K562 (cell line): ENCODE results near the gene ILK. TPM values are rescaled to one million over a fixed set of nuclear protein-coding genes. Genes with fewer than 3 reads are reported as not detected.
A peak's percentile ranks its signal among the peaks of the same experiment; 100 is the strongest.

Source experiments
- ARID1B ChIP-seq: fragments of 450-650 bp; IDR thresholded peaks from 2 replicates; pipeline ENCODE4 v1.6.1; 2016; ENCODE audit warnings: antibody characterized with exemption, mild to moderate bottlenecking, inconsistent platforms
- ARID4B ChIP-seq: sonication (generic); formaldehyde crosslinking; IDR thresholded peaks from 2 replicates; pipeline ENCODE4 v1.8.0; 2022; ENCODE audit warnings: mild to moderate bottlenecking, missing genetic modification reagents
- CAMTA2 ChIP-seq: fragments of 250-450 bp; sonication (Bioruptor Pico); conservative IDR thresholded peaks from 2 replicates; pipeline ENCODE4 v1.5.1; 2022
- CHCHD3 ChIP-seq: fragments of 250-450 bp; sonication (Bioruptor Pico); IDR thresholded peaks from 2 replicates; pipeline ENCODE4 v2.1.2; 2022; ENCODE audit warnings: mild to moderate bottlenecking
- EZH2 ChIP-seq: IDR thresholded peaks from 2 replicates; pipeline ENCODE4 v1.6.1; 2012; ENCODE audit warnings: low read depth, mild to moderate bottlenecking, inconsistent platforms, low read length, borderline replicate concordance
- FOXP1 ChIP-seq: sonication (generic); formaldehyde crosslinking; IDR thresholded peaks from 2 replicates; pipeline ENCODE4 v1.8.0; 2022; ENCODE audit warnings: mild to moderate bottlenecking, missing genetic modification reagents
- HSF4 ChIP-seq: fragments of 250-450 bp; sonication (Bioruptor Pico); IDR thresholded peaks from 2 replicates; pipeline ENCODE4 v2.1.2; 2022; ENCODE audit warnings: mild to moderate bottlenecking, moderate library complexity, borderline replicate concordance
- PRDM10 ChIP-seq: fragments of 450-650 bp; IDR thresholded peaks from 2 replicates; pipeline ENCODE4 v1.6.1; 2018; ENCODE audit not compliant: partially characterized antibody
- PURB ChIP-seq: sonication (generic); formaldehyde crosslinking; IDR thresholded peaks from 2 replicates; pipeline ENCODE4 v1.9.0; 2021; ENCODE audit warnings: low read depth, mild to moderate bottlenecking, missing genetic modification reagents
- RUNX1 ChIP-seq: sonication (generic); IDR thresholded peaks from 2 replicates; pipeline ENCODE4 v1.6.1; 2016; ENCODE audit warnings: antibody characterized with exemption, low read depth
- ZNF280A ChIP-seq: fragments of 450-650 bp; IDR thresholded peaks from 2 replicates; pipeline ENCODE4 v1.6.1; 2018; ENCODE audit warnings: mild to moderate bottlenecking, low read depth; ENCODE audit not compliant: partially characterized antibody
- ZNF398 ChIP-seq: fragments of 250-450 bp; sonication (Bioruptor Pico); IDR thresholded peaks from 2 replicates; pipeline ENCODE4 v1.8.0; 2021; ENCODE audit warnings: moderate library complexity, mild to moderate bottlenecking, inconsistent platforms
- ZNF551 ChIP-seq: fragments of 250-450 bp; sonication (Bioruptor Pico); IDR thresholded peaks from 2 replicates; pipeline ENCODE4 v1.5.0; 2021; ENCODE audit warnings: mild to moderate bottlenecking, moderate library complexity
- ZNF766 ChIP-seq: fragments of 200-800 bp; sonication (Bioruptor generic); conservative IDR thresholded peaks from 2 replicates; pipeline ENCODE4 v1.6.1; 2016; ENCODE audit warnings: missing genetic modification characterization, missing compliant biosample characterization
- polyA plus RNA-seq, 8 experiments: library from polyadenylated mRNA; depleted of rRNA in 4 of 8; stranded (reverse) in 5 of 8; unstranded in 3 of 8; fragments of >200 nt; fragmentation: Nextera tagmentation in 2 of 8; fragmentation: Illumina TruSeq in 1 of 8; extraction: Ambion mirVana in 2 of 8; extraction: Trizol in 1 of 8; gene quantifications; 2 replicates each; pipeline versions ENCODE4 v1.2.1 to v1.2.3, GENCODE V29; 2011 to 2014; ENCODE audit warnings: inconsistent platforms in 1 of 8, missing spikeins in 1 of 8
- total RNA-seq, 7 experiments: library from RNA; depleted of rRNA in 6 of 7; stranded (reverse); fragments of >200 nt in 6 of 7; fragmentation: Illumina TruSeq in 2 of 7; extraction: Trizol in 2 of 7; gene quantifications; 2 replicates each; pipeline versions ENCODE4 v1.2.1 to v1.2.3, GENCODE V29; 2011 to 2021; ENCODE audit warnings: low replicate concordance in 1 of 7

ILK gene
- total and polyA plus RNA-seq, 9 of the 15 experiments (the other 6 are each of a cell fraction or from before 2014, with no cell fraction given), result 43.3 to 95.9 (median 58.9) TPM

GRCh38 chr11:6612213-6613041 lies 8.9 kb downstream of the ILK start, which contains the start of gene TAF10 (continued):
- TF ChIP-seq ARID4B (peak; percentile 79; the same call in 1 of the 2 replicates), HSF4 (CRISPR knock-in tag) (no peak), ZNF398 (no peak), ZNF551 (CRISPR knock-in tag) (no peak), ARID1B (no peak; the same call in 1 of the 2 replicates), CHCHD3 (CRISPR knock-in tag) (0 out of 2 replicates have a peak, but pooled peaks have one; percentile 21), RUNX1 (no peak), ZNF766 (CRISPR knock-in tag) (no peak), ZNF280A (no peak), PRDM10 (peak; percentile 3), PURB (CRISPR knock-in tag) (no peak), FOXP1 (CRISPR knock-in tag) (peak; percentile 81; the same call in 1 of the 2 replicates), EZH2 (no peak), CAMTA2 (CRISPR knock-in tag) (no peak)
